SK-N-SH (cell line): ENCODE measurements around the gene IKZF1. TPM values are rescaled to one million over a fixed set of nuclear protein-coding genes. Genes with fewer than 3 reads are reported as not detected.

Experiments used
- CTCF ChIA-PET: fragments of 300-600, 350-600 bp; formaldehyde crosslinking; extraction: SDS; loops from one replicate; lab custom pipeline; 2021; lab: Yijun Ruan, JAX
- POLR2A ChIA-PET: fragments of 350-600 bp; sonication (Branson Sonifier 250); formaldehyde crosslinking; extraction: SDS; loops from one replicate; lab custom pipeline; 2020; ENCODE audit warnings: antibody characterized with exemption, inconsistent platforms; lab: Yijun Ruan, JAX
- DNase-seq: peaks from one replicate; pipeline ENCODE4 v3.0.0; 2012
- H2AFZ ChIP-seq: fragments of 200-600 bp; sonication (generic); 2 replicates; pipeline ENCODE4 v1.8.1; 2016; ENCODE audit warnings: antibody characterized with exemption, mild to moderate bottlenecking, low read depth
- H3F3A ChIP-seq: fragments of 200-600 bp; sonication (generic); replicated peaks from 2 replicates; pipeline ENCODE3; 2016; ENCODE audit warnings: antibody characterized with exemption, mild to moderate bottlenecking; ENCODE audit not compliant: insufficient read depth
- H3K27ac ChIP-seq, 2 experiments: fragments of 200-500 bp in 1 of 2; fragments of 200-600 bp in 1 of 2; sonication (Bioruptor generic) in 1 of 2; sonication (generic), shearing (Covaris generic) in 1 of 2; 2 replicates each; pipeline versions ENCODE4 v1.5.1 to v1.6.1; 2014 to 2016; ENCODE audit warnings: low read depth in 2 of 2, inconsistent platforms in 1 of 2, low read length in 1 of 2, mild to moderate bottlenecking in 1 of 2, mixed read lengths in 1 of 2
- H3K27me3 ChIP-seq: fragments of 200-600 bp; sonication (generic), shearing (Covaris generic); 2 replicates; pipeline ENCODE4 v1.6.1; 2016; ENCODE audit warnings: mixed run types; ENCODE audit not compliant: insufficient read depth
- H3K36me3 ChIP-seq, 2 experiments: fragments of 200-500 bp in 1 of 2; fragments of 200-600 bp in 1 of 2; sonication (Bioruptor generic) in 1 of 2; sonication (generic) in 1 of 2; replicated peaks in 1 of 2; 2 replicates each; pipeline versions ENCODE3 to v1.5.1; 2014 to 2016; ENCODE audit warnings: low read length in 1 of 2, mild to moderate bottlenecking in 1 of 2; ENCODE audit not compliant: insufficient read depth in 2 of 2, control insufficient read depth in 1 of 2
- H3K4me1 ChIP-seq, 2 experiments: fragments of 200-500 bp in 1 of 2; fragments of 200-600 bp in 1 of 2; sonication (Bioruptor generic) in 1 of 2; sonication (generic), shearing (Covaris generic) in 1 of 2; 2 replicates each; pipeline versions ENCODE4 v1.5.1 to v1.6.1; 2014 to 2016; ENCODE audit warnings: low read depth in 1 of 2, low read length in 1 of 2, mixed run types in 1 of 2; ENCODE audit not compliant: insufficient read depth in 2 of 2, control insufficient read depth in 1 of 2
- H3K4me2 ChIP-seq: fragments of 200-600 bp; sonication (generic), shearing (Covaris generic); 2 replicates; pipeline ENCODE4 v1.6.1; 2017; ENCODE audit warnings: mixed run types
- H3K4me3 ChIP-seq, 2 experiments: fragments of 200-500 bp in 1 of 2; fragments of 200-600 bp in 1 of 2; sonication (Bioruptor generic) in 1 of 2; sonication (generic), shearing (Covaris generic) in 1 of 2; 2 replicates each; pipeline versions ENCODE4 v1.5.1 to v1.8.1; 2014 to 2016; ENCODE audit warnings: low read depth in 2 of 2, inconsistent platforms in 1 of 2, low read length in 1 of 2, mild to moderate bottlenecking in 1 of 2, mixed read lengths in 1 of 2, moderate library complexity in 1 of 2
- H3K79me2 ChIP-seq: fragments of 200-600 bp; sonication (generic); 2 replicates; pipeline ENCODE4 v1.8.1; 2017; ENCODE audit warnings: mild to moderate bottlenecking; ENCODE audit not compliant: insufficient read depth
- H3K9ac ChIP-seq: fragments of 200-600 bp; sonication (generic); 2 replicates; pipeline ENCODE4 v1.6.1; 2017; ENCODE audit warnings: mixed run types
- H3K9me2 ChIP-seq: fragments of 200-600 bp; sonication (generic); 2 replicates; pipeline ENCODE4 v1.6.1; 2017; ENCODE audit warnings: mixed run types
- H3K9me3 ChIP-seq: fragments of 200-600 bp; sonication (generic); 2 replicates; pipeline ENCODE4 v1.6.1; 2017; ENCODE audit warnings: mixed run types, mild to moderate bottlenecking, moderate library complexity
- H4K20me1 ChIP-seq: fragments of 200-600 bp; sonication (generic); 2 replicates; pipeline ENCODE4 v1.6.1; 2017; ENCODE audit warnings: mild to moderate bottlenecking, mixed run types; ENCODE audit not compliant: insufficient read depth
- ELF1 ChIP-seq: IDR thresholded peaks from 2 replicates; pipeline ENCODE4 v1.4.0; 2012
- EP300 ChIP-seq, 2 experiments: IDR thresholded peaks; 2 replicates each; pipeline versions ENCODE4 v1.4.0 to v1.6.1; 2012; ENCODE audit warnings: borderline replicate concordance in 1 of 2, low read depth in 1 of 2, low read length in 1 of 2
- EZH2phosphoT487 ChIP-seq: fragments of 200-600 bp; sonication (generic); IDR thresholded peaks from 2 replicates; pipeline ENCODE4 v1.6.1; 2017; ENCODE audit warnings: low read depth, mixed run types, mild to moderate bottlenecking, antibody characterized with exemption, moderate library complexity, borderline replicate concordance
- FOXJ3 ChIP-seq: sonication (generic); formaldehyde crosslinking; IDR thresholded peaks from 2 replicates; pipeline ENCODE4 v1.5.1; 2020; ENCODE audit warnings: mild to moderate bottlenecking, missing genetic modification reagents
- GABPA ChIP-seq: IDR thresholded peaks from 2 replicates; pipeline ENCODE4 v1.4.0; 2012; ENCODE audit warnings: low read depth, mild to moderate bottlenecking
- GATA2 ChIP-seq: sonication (generic); formaldehyde crosslinking; IDR thresholded peaks from 2 replicates; pipeline ENCODE4 v1.5.0; 2020; ENCODE audit warnings: mild to moderate bottlenecking, missing genetic modification reagents
- NFIC ChIP-seq: IDR thresholded peaks from 2 replicates; pipeline ENCODE4 v1.4.0; 2012; ENCODE audit warnings: borderline replicate concordance
- POLR2AphosphoS5 ChIP-seq: IDR thresholded peaks from 2 replicates; pipeline ENCODE4 v1.6.1; 2012; ENCODE audit warnings: low read depth, low read length
- RAD21 ChIP-seq: IDR thresholded peaks from 2 replicates; pipeline ENCODE4 v1.6.1; 2012; ENCODE audit warnings: mild to moderate bottlenecking, low read length
- RFX5 ChIP-seq: IDR thresholded peaks from 2 replicates; pipeline ENCODE4 v1.6.1; 2012; ENCODE audit warnings: mild to moderate bottlenecking, improper control_type of control experiment, low read length
- RXRA ChIP-seq: IDR thresholded peaks from 2 replicates; pipeline ENCODE4 v1.4.0; 2012; ENCODE audit warnings: low read depth, mild to moderate bottlenecking, borderline replicate concordance
- SIN3A ChIP-seq: IDR thresholded peaks from 2 replicates; pipeline ENCODE4 v1.6.1; 2012; ENCODE audit warnings: low read depth, mild to moderate bottlenecking, low read length, moderate library complexity, borderline replicate concordance
- SMC3 ChIP-seq: IDR thresholded peaks from 2 replicates; pipeline ENCODE4 v1.6.1; 2012; ENCODE audit warnings: low read depth, low read length, improper control_type of control experiment
- TAF1 ChIP-seq: IDR thresholded peaks from 2 replicates; pipeline ENCODE4 v1.6.1; 2012; ENCODE audit warnings: low read depth, mild to moderate bottlenecking, low read length, moderate library complexity, borderline replicate concordance
- TEAD4 ChIP-seq: IDR thresholded peaks from 2 replicates; pipeline ENCODE4 v1.4.0; 2012; ENCODE audit warnings: mild to moderate bottlenecking, borderline replicate concordance; ENCODE audit not compliant: insufficient read depth
- ZBTB33 ChIP-seq: IDR thresholded peaks from 2 replicates; pipeline ENCODE4 v1.4.0; 2012; ENCODE audit warnings: low read depth, borderline replicate concordance
- WGBS: methylation state at CpG from one replicate; pipeline ENCODE4 v1.1.6; 2017; ENCODE audit warnings: low lambda C conversion rate; 5-methylcytosine and 5-hydroxymethylcytosine counted together
- polyA plus RNA-seq, 3 experiments: library from polyadenylated mRNA; depleted of rRNA; stranded (reverse); fragments of >200 nt; gene quantifications; 2 replicates each; pipeline ENCODE4 v1.2.3, GENCODE V29; 2012
- TF ChIP-seq, protein P1 (sequence below): IDR thresholded peaks from 2 replicates; pipeline ENCODE4; 2012
- TF ChIP-seq, protein P2 (sequence below): fragments of 150-350 bp; IDR thresholded peaks from 2 replicates; pipeline ENCODE4 v1.6.1; 2017; ENCODE audit warnings: antibody characterized with exemption, low read length, low read depth, borderline replicate concordance
- TF ChIP-seq, protein P3 (sequence below): fragments of 200-600 bp; sonication (generic); IDR thresholded peaks from 2 replicates; pipeline ENCODE4 v1.6.1; 2017; ENCODE audit warnings: antibody characterized with exemption, mild to moderate bottlenecking, moderate library complexity

The IKZF1 gene
- polyA plus RNA-seq, 1 of the 3 experiments (the other 2 are of a cell fraction): not detected

GRCh38 chr7:50342616-50343114, 38.1 kb downstream of the IKZF1 start:
- H3F3A ChIP-seq: no peaks in the 10 kb centered on the region
- WGBS: 25% methylated on average over 7 of the region's 8 CpGs
- H4K20me1 ChIP-seq: no peaks in the 10 kb centered on the region
- no peak for TF ChIP-seq RFX5
- no peak for TF ChIP-seq SIN3A
- no peak for TF ChIP-seq ZBTB33
- no peak for TF ChIP-seq TAF1
- no peak for TF ChIP-seq POLR2AphosphoS5
- TF ChIP-seq EZH2phosphoT487: no peak
- no peak for TF ChIP-seq NFIC
- TF ChIP-seq RAD21: no peak
- TF ChIP-seq, protein P1, sequence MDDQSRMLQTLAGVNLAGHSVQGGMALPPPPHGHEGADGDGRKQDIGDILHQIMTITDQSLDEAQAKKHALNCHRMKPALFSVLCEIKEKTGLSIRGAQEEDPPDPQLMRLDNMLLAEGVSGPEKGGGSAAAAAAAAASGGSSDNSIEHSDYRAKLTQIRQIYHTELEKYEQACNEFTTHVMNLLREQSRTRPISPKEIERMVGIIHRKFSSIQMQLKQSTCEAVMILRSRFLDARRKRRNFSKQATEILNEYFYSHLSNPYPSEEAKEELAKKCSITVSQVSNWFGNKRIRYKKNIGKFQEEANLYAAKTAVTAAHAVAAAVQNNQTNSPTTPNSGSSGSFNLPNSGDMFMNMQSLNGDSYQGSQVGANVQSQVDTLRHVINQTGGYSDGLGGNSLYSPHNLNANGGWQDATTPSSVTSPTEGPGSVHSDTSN: no peak
- TF ChIP-seq EP300 (IDR thresholded peaks at IDR 0.05; ENCODE audit: borderline replicate concordance in 1 of 2, low read depth in 1 of 2, low read length in 1 of 2): no peak
- no peak for TF ChIP-seq ELF1
- TF ChIP-seq GABPA: no peak
- TF ChIP-seq SMC3: no peak
- TF ChIP-seq GATA2 (CRISPR knock-in tag): no peak
- TF ChIP-seq TEAD4: no peak
- TF ChIP-seq FOXJ3 (CRISPR knock-in tag): no peak
- TF ChIP-seq RXRA: no peak
- TF ChIP-seq, protein P2, sequence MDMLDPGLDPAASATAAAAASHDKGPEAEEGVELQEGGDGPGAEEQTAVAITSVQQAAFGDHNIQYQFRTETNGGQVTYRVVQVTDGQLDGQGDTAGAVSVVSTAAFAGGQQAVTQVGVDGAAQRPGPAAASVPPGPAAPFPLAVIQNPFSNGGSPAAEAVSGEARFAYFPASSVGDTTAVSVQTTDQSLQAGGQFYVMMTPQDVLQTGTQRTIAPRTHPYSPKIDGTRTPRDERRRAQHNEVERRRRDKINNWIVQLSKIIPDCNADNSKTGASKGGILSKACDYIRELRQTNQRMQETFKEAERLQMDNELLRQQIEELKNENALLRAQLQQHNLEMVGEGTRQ: no peak
- TF ChIP-seq, protein P3, sequence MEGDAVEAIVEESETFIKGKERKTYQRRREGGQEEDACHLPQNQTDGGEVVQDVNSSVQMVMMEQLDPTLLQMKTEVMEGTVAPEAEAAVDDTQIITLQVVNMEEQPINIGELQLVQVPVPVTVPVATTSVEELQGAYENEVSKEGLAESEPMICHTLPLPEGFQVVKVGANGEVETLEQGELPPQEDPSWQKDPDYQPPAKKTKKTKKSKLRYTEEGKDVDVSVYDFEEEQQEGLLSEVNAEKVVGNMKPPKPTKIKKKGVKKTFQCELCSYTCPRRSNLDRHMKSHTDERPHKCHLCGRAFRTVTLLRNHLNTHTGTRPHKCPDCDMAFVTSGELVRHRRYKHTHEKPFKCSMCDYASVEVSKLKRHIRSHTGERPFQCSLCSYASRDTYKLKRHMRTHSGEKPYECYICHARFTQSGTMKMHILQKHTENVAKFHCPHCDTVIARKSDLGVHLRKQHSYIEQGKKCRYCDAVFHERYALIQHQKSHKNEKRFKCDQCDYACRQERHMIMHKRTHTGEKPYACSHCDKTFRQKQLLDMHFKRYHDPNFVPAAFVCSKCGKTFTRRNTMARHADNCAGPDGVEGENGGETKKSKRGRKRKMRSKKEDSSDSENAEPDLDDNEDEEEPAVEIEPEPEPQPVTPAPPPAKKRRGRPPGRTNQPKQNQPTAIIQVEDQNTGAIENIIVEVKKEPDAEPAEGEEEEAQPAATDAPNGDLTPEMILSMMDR: no peak
- CTCF ChIA-PET: interaction anchor here (0.6 to 1.7 kb wide), 4 partner anchors 21 to 76 kb away, joined by 3 to 6 read pairs (median 3); no protein-coding TSS in a partner anchor
- H3K27me3 ChIP-seq: peaks cover 6% of the 10 kb centered on the region
- H3K9me2 ChIP-seq: no peaks in the 10 kb centered on the region
- H3K79me2 ChIP-seq: no peaks in the 10 kb centered on the region
- no peak overlapping the region for H3K4me3 ChIP-seq
- H3K4me2 ChIP-seq: no peak overlapping the region
- no peaks in the 10 kb centered on the region; the same call in 1 of the 2 replicates for H3K9me3 ChIP-seq
- no peak overlapping the region for H3K27ac ChIP-seq
- no peak overlapping the region for H3K9ac ChIP-seq
- H3K36me3 ChIP-seq: no peaks in the 10 kb centered on the region
- no peak for DNase-seq
- H2AFZ ChIP-seq: no peak overlapping the region
- H3K4me1 ChIP-seq: peaks cover 0 to 20% of the 10 kb centered on the region in 2 experiments; a peak in 2 of 4 replicates
- POLR2A ChIA-PET: no interaction called here
